Left cardiac atrium (tissue), 4 donors: Measurements from ENCODE around the gene CMTM1. TPM values are rescaled to one million over a fixed set of nuclear protein-coding genes. Genes with fewer than 3 reads are reported as not detected.
A peak's percentile ranks its signal among the peaks of the same experiment; 100 is the strongest.

ENCODE experiments used
- ATAC-seq, 2 donors: fragments of 200-7000 bp; cut with Tn5 transposase; one replicate each; pipeline ENCODE4 v1.9.1; 2020; ENCODE audit warnings: mild to moderate bottlenecking in 2 of 2, moderate library complexity in 2 of 2
- DNase-seq: peaks from one replicate; pipeline ENCODE4 v3.0.0-alpha.2; 2020
- intact Hi-C, 2 donors: fragments of 100-400 bp; cut with DNase I; formaldehyde crosslinking; loops; one replicate each; pipeline versions ENCODE4 v1.14.1 to v1.15.1; 2022 to 2023
- total RNA-seq, 2 donors: library from RNA; stranded (reverse); fragmentation: NEBNext Ultra II Directional; extraction: Animal tissue kit (Norgen Biotek cat#: 25700); gene quantifications; one replicate each; pipeline ENCODE4 v1.2.1, GENCODE V29; 2021
- donor health status: DM: no; HTN: yes; CAD: no.
- donor health status: DM: no; HTN: yes; CAD: no; lungs with severe emphysema.
- donor health status: DM: yes; HTN: yes; CAD: no.
- donor health status: Dilated cardiomyopathy.

Gene CMTM1
- total RNA-seq, 2 donors from 2014 or later: 1.3 to 3.0 TPM

DNA sequence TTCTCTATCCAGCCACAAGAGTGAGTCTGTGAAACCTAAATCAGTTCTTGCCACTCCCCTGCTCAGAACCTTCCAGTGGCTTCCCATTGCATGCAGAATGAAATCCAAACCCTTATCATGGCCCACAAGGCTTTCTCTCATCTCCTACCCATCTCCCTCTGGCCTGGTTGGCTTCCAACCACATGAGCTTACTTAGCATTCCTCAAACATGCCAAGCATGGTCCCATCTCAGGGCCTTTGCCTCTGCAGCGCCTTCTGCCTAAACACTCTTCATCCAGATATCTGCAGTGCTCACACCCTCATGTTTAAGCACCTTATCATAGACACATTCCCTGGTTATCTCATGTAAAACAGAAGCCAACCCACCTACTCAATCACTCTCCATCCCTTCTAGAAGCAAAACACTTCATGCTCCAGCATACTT lies 31.9 kb upstream of the CMTM1 start:
- ATAC-seq (peak; percentile 70 to 78), DNase-seq (no peak)
- intact Hi-C loops: no loop called here

DNA sequence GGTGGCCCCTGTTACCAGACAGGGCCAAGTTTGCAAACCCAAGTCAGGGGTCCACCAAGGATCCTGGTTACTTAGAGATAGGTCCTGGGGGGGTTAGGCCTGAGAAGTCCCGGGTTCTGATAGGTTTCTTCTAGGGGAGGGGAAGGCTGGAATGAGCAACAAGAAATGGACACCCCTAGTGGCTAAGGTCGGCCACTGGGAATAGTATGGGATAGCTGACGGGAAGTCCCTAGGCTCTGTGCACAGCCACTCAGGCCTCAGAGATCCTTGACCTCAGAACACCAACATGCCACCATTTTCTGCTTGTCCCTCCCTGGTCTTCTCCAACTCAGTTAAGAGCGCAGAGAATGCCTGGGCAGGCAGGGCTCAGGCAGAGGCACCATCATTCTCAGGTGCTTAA lies 29.7 kb upstream of the CMTM1 start:
- intact Hi-C loops: no loop called here
- no peak for ATAC-seq
- DNase-seq: no peak

DNA sequence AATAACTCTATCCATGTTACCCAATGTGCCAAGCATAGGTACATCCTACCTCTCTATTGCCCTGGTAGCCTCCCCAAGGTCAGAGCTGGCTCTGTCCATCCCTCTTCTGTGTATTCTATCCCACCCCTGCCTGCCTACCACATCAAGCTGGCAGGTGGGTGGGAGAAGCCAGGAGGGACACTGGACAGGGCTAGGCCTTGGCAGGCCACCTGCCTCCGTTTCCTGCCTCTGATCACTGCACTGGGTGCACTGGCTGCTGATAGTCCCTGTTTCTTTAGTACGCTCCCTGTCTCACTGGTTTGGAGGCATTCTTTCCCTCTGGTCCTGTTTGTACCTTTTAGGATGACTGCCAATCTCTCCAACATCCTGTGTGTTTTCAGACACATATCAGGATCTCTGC lies 29.0 kb upstream of the CMTM1 start:
- DNase-seq: no peak
- intact Hi-C loops: no loop called here
- ATAC-seq: no peak

DNA sequence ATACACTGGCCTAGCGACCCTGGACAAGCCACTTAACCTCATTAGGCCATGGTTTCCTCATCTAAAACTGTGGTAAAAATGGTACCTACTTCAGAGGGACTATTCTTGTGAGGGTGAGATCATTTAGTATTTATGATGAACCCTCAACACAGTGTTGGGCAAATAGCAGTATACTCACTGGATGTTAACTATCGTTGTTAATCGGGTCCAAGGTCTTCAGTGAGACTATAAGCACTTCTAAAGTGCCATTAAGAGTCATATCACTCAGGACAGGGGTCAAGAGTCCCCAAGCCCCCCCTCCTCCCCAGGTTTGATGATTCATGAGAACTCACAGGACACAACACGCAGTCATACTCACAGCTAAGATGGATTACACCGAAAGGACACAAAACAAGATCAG lies 27.3 kb upstream of the CMTM1 start:
- intact Hi-C loops: no loop called here
- ATAC-seq (peak in 1 of 2 donors; percentile 66), DNase-seq (no peak)

DNA sequence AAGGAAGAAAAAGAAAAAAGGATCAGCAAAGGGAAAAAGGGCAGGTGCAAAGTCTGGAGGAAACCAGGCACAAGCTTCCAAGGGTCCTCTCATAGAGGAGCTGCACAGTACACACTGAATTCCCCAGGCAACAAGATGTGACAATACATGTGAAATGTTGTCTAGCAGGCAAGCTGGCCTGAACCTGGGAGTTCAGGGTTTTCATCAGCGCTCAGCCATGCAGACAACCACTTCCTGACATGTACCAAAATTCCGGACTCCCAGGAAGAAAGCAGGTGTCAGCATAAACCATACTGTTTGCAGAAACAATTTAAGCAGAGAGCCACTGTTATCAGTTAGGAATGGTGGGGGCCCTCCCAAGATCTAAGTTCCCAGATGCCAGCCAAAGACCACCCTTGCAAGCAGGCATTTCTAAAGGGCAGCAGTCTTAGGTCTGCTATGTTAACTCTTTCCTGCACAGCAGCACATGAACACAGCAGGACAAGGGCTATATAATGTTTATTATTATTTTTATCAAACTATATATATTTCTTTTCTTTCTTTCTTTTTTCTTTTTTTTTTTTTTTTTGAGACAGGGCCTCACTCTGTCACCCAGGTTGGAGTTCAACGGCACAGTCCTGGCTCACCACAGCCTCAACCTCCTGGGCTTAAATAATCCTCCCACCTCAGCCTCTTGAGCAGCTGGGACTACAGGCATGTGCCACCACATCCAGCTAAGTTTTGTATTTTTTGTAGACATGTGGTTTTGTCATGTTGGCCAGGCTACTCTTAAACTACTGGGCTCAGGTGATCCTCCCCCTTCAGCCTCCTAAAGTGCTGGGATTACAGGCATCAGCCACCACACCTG lies 26.4 kb upstream of the CMTM1 start:
- intact Hi-C loops: no loop called here
- ATAC-seq: no peak
- no peak for DNase-seq

DNA sequence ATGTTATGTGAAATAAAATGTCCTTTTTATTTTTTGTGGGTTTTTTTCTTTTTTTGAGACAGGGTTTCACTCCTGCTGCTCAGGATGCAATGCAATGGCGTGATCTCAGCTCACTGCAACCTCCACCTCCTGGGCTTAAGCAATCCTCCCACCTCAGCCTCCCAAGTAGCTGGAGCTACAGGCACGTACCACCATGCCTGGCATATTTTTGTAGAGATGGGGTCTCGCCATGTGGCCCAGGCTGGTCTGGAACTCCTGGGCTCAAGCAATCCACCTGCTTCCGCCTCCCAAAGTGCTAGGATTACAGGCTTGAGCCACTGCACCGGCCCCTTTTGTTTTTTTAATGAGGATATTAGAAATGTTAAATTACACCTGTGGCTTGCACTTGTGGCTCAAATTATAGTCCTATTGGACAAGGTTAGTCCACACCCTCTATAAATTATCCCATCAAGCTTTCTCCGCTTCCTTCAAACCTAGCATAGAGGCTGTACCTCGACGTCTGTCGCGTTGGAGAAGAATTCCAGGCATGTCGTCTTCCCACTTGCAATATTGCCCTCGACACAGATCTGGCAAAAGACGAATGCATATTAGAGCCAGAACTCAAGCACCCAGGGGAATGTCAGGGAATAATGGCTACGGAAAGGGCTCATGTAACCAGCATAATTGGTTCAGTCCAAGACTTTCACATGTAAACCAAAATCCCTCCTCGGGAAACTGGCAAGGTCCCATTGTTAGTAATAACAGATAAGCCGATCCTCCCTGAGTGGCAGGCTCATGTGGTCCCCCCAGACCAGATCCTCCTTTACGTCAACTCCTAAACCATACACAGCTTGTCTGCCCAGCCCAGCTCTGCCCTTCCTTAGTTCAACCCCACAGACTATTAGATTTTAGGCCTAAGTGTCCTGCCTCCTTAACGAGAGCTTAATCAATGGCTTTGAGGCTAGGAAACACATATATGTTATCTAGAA lies 24.6 kb upstream of the CMTM1 start:
- ATAC-seq (peak; percentile 14 to 40), DNase-seq (no peak)
- intact Hi-C loops: no loop called here

DNA sequence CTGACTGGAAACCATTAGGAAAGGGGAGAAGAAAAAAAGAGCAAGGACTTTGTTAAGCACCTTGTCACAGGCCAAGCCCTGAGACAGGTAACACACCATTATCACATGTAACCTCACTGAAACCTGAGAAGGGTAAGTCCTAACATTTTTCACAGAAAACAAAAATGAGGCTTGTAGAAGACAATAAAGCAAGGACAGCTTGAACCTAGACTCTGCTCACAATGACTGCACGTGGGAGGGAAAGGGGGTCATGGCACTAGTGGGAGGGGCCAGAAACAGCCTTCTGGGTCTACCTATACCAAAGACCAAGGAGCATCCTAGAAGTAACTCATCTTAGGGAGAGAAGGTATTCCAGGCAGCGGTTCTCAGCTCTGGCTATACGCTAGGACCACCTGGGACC lies 23.8 kb upstream of the CMTM1 start:
- DNase-seq (no peak), ATAC-seq (no peak)
- intact Hi-C loops: no loop called here

DNA sequence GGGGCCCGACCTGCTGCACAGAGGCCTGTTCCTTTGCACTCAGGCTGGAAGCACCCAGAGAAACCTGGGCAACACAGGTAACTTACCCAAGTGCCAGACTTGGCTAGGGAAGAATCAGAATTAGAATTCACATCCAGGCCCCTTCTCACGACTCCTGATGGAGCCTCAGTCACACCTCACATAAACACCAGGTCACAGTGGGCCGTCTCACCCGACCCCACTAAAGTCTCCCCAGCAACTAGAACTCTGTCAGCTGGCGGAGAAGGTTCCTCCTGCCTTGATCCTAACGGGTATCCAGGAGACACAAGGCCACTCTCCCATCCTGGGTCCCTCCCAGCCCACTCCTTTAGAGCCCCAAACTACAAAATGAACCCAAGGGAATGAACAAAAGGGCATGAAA lies 22.7 kb upstream of the CMTM1 start:
- ATAC-seq (no peak), DNase-seq (no peak)
- intact Hi-C loops: no loop called here

DNA sequence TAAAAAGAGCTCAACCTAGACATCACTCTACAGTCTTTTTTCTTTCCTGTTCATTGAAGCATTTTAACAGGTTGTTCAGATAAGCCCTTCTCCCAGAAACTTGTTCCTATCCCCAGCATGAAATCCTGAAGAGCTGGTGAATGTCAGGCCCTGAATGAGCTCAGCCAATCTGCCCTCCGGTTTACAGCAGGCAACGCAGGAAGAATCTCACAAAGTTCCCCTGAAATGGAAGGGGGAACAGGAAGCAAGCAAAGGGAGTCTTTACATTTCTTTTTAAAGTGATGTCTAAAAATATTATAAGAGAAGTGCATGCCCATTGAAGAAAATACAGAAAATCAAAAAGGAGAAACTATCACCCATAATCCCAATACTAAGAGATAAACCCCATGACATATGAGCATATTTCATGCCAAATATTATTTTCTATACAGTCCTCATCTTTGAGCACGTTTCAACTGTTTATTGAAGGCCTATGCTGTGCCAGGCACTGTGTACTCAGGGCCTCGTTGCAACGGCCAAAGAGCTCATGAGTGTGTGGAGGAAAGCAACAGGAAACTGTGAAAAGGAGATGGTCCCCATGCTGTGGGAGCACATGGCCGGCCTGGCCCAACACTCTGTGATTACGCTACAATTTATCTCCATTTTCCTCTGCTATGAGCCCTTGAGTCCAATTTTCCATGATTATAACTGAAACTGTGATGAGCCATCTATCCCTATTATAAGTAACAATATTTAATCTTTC lies 22.1 kb upstream of the CMTM1 start:
- DNase-seq (no peak), ATAC-seq (no peak)
- intact Hi-C loops: no loop called here

DNA sequence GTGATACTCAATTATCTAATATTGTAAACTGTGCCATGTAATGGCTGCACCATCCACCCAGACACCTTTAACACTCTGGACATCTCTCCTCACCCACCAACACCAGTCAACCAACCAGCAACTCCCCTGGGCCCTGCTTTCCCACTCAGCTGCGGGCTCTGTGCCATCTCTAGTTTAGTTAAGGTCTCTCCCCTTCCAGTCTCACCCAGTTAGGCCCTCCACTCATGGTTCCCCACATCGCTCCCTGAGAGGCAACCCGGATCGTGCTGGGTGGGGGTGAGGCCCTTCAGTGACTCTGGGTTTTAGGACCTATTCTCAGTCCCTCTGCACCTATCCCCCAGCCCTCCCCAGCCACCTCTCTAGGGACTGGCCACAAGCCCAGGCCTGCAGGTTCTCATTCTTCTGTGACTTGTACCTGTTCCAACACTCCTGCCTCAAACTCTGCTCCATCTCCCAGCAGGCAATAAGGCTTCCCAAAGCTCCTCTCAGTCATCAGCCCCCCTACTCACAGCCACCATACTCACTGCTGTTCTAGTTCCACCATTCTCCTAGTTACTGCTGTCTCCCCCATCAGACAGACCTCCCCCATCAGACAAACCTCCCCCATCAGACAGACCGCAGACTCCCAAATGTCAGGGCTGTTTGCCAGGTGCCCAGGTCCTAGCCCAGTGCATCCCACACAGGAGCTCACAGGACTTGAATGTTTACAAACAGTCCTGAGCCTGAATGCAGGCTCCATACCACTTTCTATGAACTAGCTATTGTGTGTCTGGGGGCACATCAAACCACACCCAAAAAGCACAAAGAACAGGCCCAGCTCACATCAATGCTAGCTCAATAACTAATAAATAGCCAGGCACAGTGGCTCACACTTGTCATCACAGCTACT lies 18.9 kb upstream of the CMTM1 start:
- DNase-seq (no peak), ATAC-seq (no peak)
- intact Hi-C loops: no loop called here

DNA sequence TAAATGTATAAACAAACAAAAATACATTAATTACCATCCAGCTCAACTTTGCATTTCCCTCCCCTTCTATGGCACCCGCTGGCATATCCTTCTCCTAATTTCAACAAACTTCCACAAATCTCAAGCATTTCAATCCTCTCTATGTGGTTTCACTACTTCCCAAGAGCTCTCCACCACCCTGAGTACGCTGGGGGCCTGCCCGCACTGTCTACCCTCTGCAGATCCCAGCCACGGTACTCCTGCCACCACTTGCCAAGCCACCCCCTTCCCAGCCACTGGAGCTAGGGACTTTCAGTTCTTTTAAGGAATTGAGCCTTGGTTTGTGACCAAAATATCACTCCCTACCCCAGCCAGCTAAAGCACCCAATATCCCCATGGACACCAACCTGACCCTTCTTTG lies 18.2 kb upstream of the CMTM1 start:
- intact Hi-C loops: no loop called here
- ATAC-seq: no peak
- no peak for DNase-seq

DNA sequence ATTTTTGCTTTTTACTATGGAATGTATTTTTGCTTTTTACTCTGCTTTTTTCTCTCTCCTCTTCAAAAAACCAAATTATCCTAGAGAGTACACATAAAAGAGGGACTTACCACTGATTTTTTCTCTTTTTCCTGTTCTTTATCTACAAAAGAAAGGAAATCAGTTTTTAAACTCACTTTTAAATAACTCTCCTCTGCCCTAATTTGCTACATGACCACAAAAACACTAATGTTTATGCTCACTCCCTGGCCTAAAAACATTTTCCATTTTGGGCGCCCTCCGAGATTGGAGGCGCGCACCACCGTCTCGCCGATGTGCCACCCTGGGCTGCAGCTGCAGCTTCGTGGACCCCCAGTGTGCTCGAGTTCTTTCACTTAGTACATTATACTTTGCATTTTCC lies 17.4 kb upstream of the CMTM1 start:
- intact Hi-C loops: no loop called here

DNA sequence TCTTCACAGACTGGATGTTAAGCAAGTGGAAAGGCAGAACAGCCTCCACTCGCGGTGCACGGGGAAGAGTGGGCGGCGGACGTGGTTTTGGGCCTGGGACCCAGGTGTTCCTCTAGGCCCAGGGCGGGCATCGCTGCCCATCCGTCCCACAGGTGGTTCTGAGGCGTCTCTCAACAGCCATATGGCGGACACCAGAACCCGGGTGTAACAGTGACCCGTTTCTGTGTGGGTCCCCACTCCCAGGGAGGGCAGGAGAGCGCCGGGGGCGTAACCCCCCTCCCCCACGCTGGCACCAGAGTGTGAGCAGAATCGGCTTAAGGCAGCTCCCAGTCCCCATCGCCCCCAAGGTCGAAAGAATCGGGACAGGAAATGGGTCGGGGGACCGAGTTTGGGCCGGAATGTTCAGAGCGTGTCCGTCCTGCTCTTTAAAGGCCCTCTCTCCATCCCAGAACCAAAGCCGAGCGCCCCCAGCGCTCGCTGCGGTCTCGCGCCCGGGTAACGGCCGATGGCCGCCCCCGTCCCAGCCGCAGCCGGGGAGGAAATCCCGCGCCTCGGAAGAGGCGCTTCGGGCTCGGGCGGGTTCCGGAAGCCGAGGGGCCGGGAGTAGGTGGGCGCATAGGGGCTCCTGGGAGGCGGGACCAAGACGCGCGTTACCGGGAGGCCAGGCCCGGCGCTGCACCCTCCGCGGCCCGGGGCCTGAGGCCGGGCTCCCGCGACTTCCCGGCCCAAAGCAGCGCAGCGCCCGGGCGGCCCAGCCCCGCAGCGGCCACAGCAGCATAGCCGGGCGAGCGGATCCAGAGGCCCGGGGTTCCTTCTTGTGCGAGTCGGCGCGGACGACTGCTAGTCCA lies 16.7 kb upstream of the CMTM1 start, which contains the start of gene TK2:
Gene TK2 (minus strand): TSS at position 839 of the 848 bp plus-strand sequence. CDS start 61 bp downstream, at position 778.
- ATAC-seq (peak; percentile 72 to 81), DNase-seq (peak; percentile 77)
- intact Hi-C loops: loop anchor here in 1 of 2 donors (2.0 kb wide), 1 partner anchor 33 kb away; no protein-coding TSS in a partner anchor

More for the DNA sequence above, 17.4 kb upstream of the CMTM1 start:
- ATAC-seq (no peak), DNase-seq (no peak)

DNA sequence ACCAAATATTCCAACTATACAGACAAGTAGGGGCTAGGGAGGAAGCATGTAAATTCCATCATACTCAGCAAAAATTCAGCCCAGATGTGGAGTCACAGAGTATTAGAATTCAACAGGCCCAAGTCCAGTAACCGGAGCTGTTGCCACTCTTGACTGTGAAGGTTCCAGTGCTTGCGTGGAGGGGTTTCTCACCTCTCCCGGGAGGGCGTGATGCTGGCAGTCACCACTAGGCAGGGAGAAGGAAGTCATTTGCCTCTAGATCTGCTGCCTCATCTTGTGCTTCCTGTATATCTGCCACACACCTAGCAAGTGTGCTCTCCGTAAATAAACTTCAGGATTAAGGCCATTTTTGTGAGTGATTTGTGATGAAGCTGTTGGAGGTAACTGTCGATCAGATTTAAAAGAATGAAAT lies 14.9 kb upstream of the CMTM1 start:
- intact Hi-C loops: loop anchor here in 1 of 2 donors (2.0 kb wide), 1 partner anchor 35 kb away; no protein-coding TSS in a partner anchor
- DNase-seq (peak; percentile 43), ATAC-seq (no peak)

DNA sequence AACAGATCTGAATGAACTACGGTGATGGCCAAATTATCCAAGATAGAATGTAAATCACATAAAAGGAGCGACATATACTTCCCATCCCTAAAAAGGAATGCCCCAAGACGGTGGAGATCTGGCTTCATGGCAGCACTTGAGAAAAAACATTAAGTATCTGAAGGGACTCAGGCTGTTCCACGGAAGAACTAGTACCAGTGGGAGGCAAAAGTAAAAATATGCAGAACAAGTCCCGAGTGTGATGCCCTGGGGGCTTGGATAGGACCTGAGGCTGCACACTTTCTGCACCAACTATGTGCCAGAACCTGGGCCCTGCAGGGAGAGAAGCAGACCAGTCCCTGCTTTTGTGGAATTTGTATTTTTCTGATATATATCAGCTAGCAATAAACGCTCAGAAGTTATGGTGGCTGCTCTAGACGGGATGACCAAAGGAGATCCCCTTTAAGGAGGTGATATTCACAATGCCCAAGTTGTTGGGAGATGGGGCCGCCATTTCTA lies 14.4 kb upstream of the CMTM1 start:
- intact Hi-C loops: loop anchor here in 1 of 2 donors (2.0 kb wide), 1 partner anchor 35 kb away; no protein-coding TSS in a partner anchor
- ATAC-seq (no peak), DNase-seq (no peak)

DNA sequence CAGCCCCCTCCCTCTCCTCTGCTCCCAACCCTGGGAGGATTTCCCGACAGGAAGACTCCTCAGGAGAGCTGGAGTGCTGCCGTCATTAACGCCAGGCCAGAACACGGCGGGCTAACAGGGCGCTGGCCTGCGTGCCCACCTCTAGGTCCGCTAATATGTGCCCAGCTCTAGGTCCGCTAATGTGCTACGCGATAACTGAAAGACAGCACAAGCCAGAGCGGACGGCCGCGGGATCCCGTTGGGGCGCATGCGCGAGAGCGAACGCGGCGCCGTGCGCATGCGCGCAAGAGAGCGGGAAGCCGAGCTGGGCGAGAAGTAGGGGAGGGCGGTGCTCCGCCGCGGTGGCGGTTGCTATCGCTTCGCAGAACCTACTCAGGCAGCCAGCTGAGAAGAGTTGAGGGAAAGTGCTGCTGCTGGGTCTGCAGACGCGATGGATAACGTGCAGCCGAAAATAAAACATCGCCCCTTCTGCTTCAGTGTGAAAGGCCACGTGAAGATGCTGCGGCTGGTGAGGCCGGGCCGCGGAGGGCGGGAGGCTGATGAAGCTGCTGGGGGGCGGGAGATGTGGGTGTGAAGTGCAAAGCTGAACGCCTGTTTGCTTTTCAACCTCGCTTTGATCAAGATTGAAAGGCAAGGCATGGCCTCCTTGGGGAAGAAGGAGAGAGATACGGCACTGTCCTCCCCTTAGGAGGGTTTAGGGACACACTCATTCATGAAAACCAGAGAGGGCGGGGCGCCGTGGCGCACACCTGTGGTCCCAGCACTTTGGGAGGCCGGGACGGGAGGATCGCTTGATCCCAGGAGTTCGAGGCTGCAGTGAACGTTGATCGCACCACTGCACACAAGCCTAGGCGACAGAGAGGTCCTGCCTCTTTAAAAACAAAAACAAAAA lies 13.7 kb upstream of the CMTM1 start, which contains the start of gene CKLF:
Gene CKLF (plus strand): TSS at position 291 of the 892 bp plus-strand sequence. CDS start 140 bp downstream, at position 431.
- DNase-seq (peak; percentile 90), ATAC-seq (peak; percentile 82 to 86)
- intact Hi-C loops: no loop called here
